Fibroblast of peridontal ligament (primary cell): ENCODE results near the gene PTPN21.

ENCODE experiments used
- DNase-seq: peaks from one replicate; pipeline ENCODE4 v3.0.0-alpha.2; 2010; ENCODE audit errors: extremely low read depth

Gene PTPN21

GRCh38 chr14:88470542-88471440 lies 84.0 kb downstream of the PTPN21 start:
- peak; percentile 63 for DNase-seq

- DNase-seq: peak; percentile 84
Measured at GRCh38 chr14:88468406-88468805, 86.4 kb downstream of the PTPN21 start.

- DNase-seq: no peak
Measured at GRCh38 chr14:88463318-88463717, 91.5 kb downstream of the PTPN21 start.

GRCh38 chr14:88454886-88455285 lies 99.9 kb downstream of the PTPN21 start:
- peak; percentile 71 for DNase-seq

- DNase-seq: no peak
Measured at GRCh38 chr14:88452231-88452630, 102.6 kb downstream of the PTPN21 start.

GRCh38 chr14:88439088-88439487 lies 115.7 kb downstream of the PTPN21 start:
- no peak for DNase-seq

GRCh38 chr14:88437658-88438057 lies 117.1 kb downstream of the PTPN21 start:
- peak; percentile 23 for DNase-seq

- no peak for DNase-seq
Measured at GRCh38 chr14:88430976-88431375, 123.8 kb downstream of the PTPN21 start.

GRCh38 chr14:88426271-88426670 lies 128.5 kb downstream of the PTPN21 start:
- peak; percentile 62 for DNase-seq

- peak; percentile 71 for DNase-seq
Measured at GRCh38 chr14:88424573-88424972, 130.2 kb downstream of the PTPN21 start.

- DNase-seq: peak; percentile 52
Measured at GRCh38 chr14:88422919-88423650, 131.7 kb downstream of the PTPN21 start.

GRCh38 chr14:88422047-88422446 lies 132.8 kb downstream of the PTPN21 start:
- no peak for DNase-seq

- DNase-seq: peak; percentile 69
Measured at GRCh38 chr14:88421286-88421685, 133.5 kb downstream of the PTPN21 start.

GRCh38 chr14:88420187-88420586 lies 134.6 kb downstream of the PTPN21 start:
- DNase-seq: no peak

GRCh38 chr14:88417594-88417993 lies 137.2 kb downstream of the PTPN21 start:
- no peak for DNase-seq
